AG04450 (cell line): ENCODE data around the gene DLX6. TPM values are rescaled to one million over a fixed set of nuclear protein-coding genes. Genes with fewer than 3 reads are reported as not detected.

Source experiments
- CTCF ChIA-PET: fragments of 300-600, 350-600 bp; formaldehyde crosslinking; extraction: SDS; loops from one replicate; lab custom pipeline; 2022; ENCODE audit warnings: antibody characterized with exemption, inconsistent platforms; lab: Charles Lee
- POLR2A ChIA-PET: fragments of 350-600 bp; formaldehyde crosslinking; extraction: SDS; loops from one replicate; lab custom pipeline; 2021; ENCODE audit warnings: antibody characterized with exemption, inconsistent platforms; lab: Yijun Ruan, JAX
- DNase-seq: peaks from one replicate; pipeline ENCODE4 v3.0.0-alpha.2; 2011; ENCODE audit warnings: low read depth, low spot score
- H3K27ac ChIP-seq: one replicate; pipeline ENCODE4 v1.5.1; 2012; ENCODE audit warnings: low read depth, low read length, control low read depth
- H3K27me3 ChIP-seq: one replicate; pipeline ENCODE4 v1.6.0; 2012; ENCODE audit warnings: low read length; ENCODE audit not compliant: control insufficient read depth, insufficient read depth
- H3K4me3 ChIP-seq: 2 replicates; pipeline ENCODE4 v1.5.1; 2011; ENCODE audit warnings: mild to moderate bottlenecking, low read depth, low read length, control low read depth
- H3K9me3 ChIP-seq: 2 replicates; pipeline ENCODE4 v1.5.1; 2012; ENCODE audit warnings: low read length; ENCODE audit not compliant: control insufficient read depth, insufficient read depth
- polyA plus RNA-seq: library from polyadenylated mRNA; depleted of rRNA; stranded (reverse); fragments of >200 nt; gene quantifications from 2 replicates; pipeline ENCODE4 v1.2.3, GENCODE V29; 2011
- TF ChIP-seq, protein P1 (sequence below): IDR thresholded peaks from 2 replicates; pipeline ENCODE4 v1.5.1; 2011; ENCODE audit warnings: low read depth, low read length, control low read depth, inconsistent platforms

Gene DLX6
- polyA plus RNA-seq, 1 experiment = not detected

GRCh38 chr7:97016381-97017191 is 11.2 kb downstream of the DLX6 start:
- peaks cover 91% of the 10 kb centered on the region for H3K27me3 ChIP-seq
- no peak overlapping the region for H3K27ac ChIP-seq
- POLR2A ChIA-PET = no interaction called here
- CTCF ChIA-PET = interaction anchor here (0.5 to 1.7 kb wide), 2 partner anchors 11 to 139 kb away, joined by 3 to 5 read pairs; no protein-coding TSS in a partner anchor
- TF ChIP-seq, protein P1, sequence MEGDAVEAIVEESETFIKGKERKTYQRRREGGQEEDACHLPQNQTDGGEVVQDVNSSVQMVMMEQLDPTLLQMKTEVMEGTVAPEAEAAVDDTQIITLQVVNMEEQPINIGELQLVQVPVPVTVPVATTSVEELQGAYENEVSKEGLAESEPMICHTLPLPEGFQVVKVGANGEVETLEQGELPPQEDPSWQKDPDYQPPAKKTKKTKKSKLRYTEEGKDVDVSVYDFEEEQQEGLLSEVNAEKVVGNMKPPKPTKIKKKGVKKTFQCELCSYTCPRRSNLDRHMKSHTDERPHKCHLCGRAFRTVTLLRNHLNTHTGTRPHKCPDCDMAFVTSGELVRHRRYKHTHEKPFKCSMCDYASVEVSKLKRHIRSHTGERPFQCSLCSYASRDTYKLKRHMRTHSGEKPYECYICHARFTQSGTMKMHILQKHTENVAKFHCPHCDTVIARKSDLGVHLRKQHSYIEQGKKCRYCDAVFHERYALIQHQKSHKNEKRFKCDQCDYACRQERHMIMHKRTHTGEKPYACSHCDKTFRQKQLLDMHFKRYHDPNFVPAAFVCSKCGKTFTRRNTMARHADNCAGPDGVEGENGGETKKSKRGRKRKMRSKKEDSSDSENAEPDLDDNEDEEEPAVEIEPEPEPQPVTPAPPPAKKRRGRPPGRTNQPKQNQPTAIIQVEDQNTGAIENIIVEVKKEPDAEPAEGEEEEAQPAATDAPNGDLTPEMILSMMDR = no peak
- no peak overlapping the region for H3K4me3 ChIP-seq
- no peak for DNase-seq
- H3K9me3 ChIP-seq = peaks cover 9% of the 10 kb centered on the region

GRCh38 chr7:97017192-97018125 is 12.1 kb downstream of the DLX6 start:
- no peak overlapping the region for H3K27ac ChIP-seq
- no peak for DNase-seq
- H3K9me3 ChIP-seq = peaks cover 15% of the 10 kb centered on the region
- POLR2A ChIA-PET = no interaction called here
- H3K4me3 ChIP-seq = no peak overlapping the region
- TF ChIP-seq, protein P1 = no peak
- CTCF ChIA-PET = interaction anchor here (0.5 to 1.7 kb wide), 3 partner anchors 10 to 971 kb away, joined by 3 to 5 read pairs (median 3); no protein-coding TSS in a partner anchor
- peaks cover 93% of the 10 kb centered on the region for H3K27me3 ChIP-seq

DNA sequence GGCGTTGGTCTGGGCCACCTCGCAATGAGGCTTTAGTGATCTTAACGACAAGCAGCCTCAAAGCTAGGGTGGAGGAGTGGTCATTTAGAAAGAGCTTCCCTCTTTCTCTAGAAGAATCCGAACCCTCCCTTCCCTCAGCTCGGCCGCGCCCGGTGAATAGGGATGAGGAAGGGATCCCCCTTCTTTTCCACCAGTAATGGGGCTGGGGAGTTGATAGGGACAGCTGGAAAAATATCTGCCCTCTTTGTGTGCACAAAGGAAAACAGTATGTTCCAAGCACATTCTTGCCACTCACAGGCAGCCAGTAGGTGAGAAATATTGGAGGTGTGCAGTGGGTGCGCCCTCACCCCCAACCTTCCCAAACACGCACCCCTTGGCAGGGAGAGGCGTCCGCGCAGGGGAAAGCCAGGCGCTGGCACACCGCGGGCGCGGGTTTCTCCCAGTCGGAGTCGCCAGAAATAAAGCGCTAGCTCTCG is 12.8 kb downstream of the DLX6 start:
- peaks cover 94% of the 10 kb centered on the region for H3K27me3 ChIP-seq
- ChIA-PET CTCF (interaction anchor here (0.6 to 1.7 kb wide), 2 partner anchors 9 to 972 kb away, joined by 3 to 5 read pairs; no protein-coding TSS in a partner anchor), POLR2A (no interaction called here)

GRCh38 chr7:97018791-97019531 is 13.6 kb downstream of the DLX6 start:
- H3K27me3 ChIP-seq = peaks cover 95% of the 10 kb centered on the region
- ChIA-PET POLR2A (no interaction called here), CTCF (interaction anchor here (1.2 kb wide), 1 partner anchor 8 kb away, joined by 3 read pairs; no protein-coding TSS in a partner anchor)
- H3K27ac ChIP-seq = no peak overlapping the region
- peaks cover 15% of the 10 kb centered on the region for H3K9me3 ChIP-seq
- TF ChIP-seq, protein P1 = no peak
- no peak for DNase-seq
- no peak overlapping the region for H3K4me3 ChIP-seq

More for the DNA sequence above, 12.8 kb downstream of the DLX6 start:
- no peak for DNase-seq
- TF ChIP-seq, protein P1 = no peak
- Histone ChIP-seq H3K9me3 (peaks cover 15% of the 10 kb centered on the region), H3K4me3 (no peak overlapping the region), H3K27ac (no peak overlapping the region)
